GM19452 (cell line): Measurements from ENCODE around the gene ABO.
"Not testable (repeated sequence)": the region's sequence is repeated elsewhere in the genome, so short reads cannot be mapped to it uniquely, and the experiment has no call there.

Experiments
- ATAC-seq: cut with Tn5 transposase; IDR thresholded peaks from one replicate; pipeline ENCODE4 v1.9.1; 2021; ENCODE audit not compliant: unreplicated experiment

ABO gene

DNA sequence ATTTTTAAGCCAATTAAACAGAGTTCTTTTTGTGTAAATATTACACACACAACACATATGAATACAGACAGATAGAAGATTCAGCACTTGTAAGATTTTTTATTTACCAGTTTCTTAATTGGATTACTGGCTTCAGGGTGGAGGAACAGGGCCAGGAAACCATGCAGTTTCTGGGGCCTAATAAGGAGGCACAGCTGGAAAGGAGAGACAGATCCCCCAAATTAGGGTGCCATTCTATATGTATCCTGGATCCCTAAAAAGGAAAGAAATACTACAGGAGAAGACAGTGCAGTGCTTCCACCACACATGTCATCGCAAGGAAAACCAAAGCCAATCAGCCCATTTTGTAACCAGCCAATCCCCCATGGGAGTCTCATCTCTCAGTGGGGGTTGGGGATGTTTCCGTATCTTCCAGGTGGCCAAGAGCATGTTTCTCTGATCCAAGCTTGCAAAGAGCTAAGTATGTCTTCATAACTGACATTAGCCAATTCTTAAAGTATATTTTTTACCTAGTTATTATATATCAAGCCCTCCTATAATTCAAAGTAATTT, 15.8 kb upstream of the ABO start:
- no peak for ATAC-seq

DNA sequence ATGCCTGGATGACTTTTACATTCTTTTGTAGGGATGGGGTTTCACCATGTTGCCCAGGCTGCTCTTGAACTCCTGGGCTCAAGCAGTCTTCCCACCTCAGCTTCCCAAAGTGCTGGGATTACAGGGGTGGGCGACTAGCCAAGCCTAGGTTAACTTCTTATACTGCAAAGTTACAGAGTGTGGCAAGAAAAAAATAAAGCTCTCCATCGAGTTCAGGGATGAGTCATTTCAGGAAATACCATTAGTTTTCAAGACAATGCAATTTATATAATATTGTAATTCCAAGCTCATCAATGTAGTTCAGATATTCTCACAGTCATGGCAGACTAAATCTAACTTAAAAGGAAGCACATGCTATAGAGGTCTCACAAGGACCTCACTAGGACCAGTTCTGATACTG, 11.5 kb upstream of the ABO start:
- ATAC-seq, result no peak

DNA sequence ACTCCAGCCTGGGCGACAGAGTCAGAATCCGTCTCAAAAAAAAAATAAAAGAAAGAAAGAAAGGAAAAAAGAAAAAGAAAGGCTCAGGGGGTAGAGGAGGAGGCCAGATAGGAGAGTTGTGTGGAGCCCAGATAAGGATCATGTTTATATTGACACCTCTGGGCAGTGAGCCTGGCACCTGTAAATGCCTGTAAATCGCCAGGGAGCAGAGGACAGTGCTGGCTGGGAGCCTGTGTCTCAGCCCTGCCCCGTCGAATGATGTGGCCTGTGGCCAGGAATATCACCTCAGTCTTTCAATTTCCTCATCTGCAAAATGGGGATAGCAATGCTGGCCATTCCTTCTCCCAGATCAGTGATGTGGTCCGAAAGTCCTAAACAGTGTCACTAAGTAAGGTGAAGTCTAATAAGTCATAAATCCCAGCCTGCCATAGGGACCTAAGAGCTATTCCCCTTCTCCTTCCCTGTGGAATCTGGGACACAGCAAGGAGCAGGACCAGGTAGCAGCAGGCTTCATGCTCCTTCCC, 10.3 kb upstream of the ABO start:
- no peak for ATAC-seq

DNA sequence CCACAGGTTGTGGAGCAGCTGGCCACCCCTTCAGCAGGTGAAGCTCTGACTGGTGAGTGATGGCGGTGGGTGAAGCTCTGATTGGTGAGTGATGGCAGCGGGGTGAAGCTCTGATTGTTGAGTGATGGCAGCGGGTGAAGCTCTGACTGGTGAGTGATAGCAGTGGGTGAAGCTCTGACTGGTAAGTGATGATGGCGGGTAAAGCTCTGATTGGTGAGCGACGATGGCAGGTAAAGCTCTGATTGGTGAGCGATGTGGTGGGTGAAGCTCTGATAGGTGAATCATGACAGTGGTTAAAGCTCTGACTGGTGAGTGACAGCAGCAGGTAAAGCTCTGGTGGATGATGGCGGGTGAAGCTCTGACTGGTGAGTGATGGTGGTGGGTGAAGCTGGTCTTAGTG, 9.4 kb upstream of the ABO start:
- no peak for ATAC-seq

DNA sequence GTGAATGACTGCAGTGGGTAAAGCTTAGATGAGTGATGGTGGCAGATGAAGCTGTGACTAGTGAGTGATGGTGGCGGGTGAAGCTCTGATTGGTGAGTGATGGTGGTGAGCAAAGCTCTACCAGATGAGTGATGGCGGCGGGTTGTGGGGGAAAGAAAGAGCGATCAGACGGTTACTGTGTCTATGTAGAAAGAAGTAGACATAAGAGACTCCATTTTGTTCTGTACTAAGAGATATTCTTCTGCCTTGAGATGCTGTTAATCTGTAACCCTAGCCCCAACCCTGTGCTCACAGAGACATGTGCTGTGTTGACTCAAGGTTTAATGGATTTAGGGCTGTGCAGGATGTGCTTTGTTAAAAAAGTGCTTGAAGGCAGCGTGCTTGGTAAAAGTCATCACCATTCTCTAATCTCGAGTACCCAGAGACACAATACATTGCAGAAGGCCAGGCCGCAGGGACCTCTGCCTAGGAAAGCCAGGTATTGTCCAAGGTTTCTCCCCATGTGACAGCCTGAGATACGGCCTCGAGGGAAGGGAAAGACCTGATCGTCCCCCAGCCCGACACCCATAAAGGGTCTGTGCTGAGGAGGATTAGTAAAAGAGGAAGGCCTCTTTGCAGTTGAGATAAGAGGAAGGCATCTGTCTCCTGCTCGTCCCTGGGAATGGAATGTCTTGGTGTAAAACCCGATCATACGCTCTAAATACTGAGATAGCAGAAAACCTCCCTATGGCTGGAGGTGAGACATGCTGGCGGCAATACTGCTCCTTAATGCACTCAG, 8.4 kb upstream of the ABO start:
- not testable (repeated sequence) for ATAC-seq

DNA sequence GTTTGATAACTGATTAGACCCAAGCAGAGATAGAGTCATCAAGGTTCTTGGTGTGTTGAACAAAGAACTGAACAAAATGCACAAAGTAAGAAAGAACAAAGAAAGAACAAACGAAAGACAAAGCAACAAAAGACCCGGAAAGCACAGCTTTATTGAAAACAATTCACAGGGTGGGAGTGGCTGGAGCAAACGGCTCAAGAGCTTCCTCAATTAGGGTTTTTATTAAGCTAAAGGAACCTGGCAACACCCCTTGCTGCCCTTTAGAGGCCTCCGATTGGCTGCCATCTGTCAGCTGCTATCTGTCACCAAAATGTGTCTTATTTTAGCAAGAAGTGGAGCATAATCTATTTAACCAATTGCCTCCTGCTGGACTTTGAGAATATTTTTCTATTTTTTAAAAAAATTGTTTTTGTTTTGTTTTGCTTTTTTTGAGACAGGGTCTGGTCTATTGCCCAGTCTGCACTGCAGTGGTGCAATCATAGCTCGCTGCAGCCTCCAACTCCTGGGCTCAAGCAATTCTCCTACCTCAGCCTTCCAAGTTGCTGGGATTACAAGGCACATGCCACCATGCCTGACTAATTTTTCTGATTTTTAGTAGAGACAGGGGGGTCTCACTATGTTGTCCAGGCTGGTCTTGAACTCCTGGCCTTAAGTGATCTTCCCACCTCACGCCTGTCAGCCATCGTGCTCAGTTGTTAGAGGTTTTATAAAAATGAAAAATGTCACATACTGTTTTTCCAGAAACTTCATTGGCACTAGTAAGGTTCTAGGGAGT, 7.7 kb upstream of the ABO start:
- no peak for ATAC-seq

DNA sequence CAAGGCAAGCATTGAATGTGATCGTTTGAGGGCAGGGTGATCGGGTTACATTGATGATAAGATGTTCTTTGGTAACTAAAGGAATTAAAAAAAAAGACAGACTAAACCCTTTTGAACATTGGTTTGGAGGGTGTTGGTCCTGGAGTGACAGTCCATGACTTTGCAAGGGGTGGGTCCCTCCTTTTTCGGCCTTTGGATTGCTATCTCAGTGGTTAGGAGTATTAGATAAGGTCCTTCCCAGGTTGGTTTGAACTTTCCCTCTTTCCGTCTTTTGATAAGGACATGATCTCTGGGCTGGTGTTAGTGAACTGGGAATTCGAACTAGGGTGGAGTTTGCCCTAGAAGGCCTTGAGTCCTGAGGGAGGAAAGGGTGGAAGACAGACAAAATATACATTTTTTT, 5.4 kb upstream of the ABO start:
- no peak for ATAC-seq

DNA sequence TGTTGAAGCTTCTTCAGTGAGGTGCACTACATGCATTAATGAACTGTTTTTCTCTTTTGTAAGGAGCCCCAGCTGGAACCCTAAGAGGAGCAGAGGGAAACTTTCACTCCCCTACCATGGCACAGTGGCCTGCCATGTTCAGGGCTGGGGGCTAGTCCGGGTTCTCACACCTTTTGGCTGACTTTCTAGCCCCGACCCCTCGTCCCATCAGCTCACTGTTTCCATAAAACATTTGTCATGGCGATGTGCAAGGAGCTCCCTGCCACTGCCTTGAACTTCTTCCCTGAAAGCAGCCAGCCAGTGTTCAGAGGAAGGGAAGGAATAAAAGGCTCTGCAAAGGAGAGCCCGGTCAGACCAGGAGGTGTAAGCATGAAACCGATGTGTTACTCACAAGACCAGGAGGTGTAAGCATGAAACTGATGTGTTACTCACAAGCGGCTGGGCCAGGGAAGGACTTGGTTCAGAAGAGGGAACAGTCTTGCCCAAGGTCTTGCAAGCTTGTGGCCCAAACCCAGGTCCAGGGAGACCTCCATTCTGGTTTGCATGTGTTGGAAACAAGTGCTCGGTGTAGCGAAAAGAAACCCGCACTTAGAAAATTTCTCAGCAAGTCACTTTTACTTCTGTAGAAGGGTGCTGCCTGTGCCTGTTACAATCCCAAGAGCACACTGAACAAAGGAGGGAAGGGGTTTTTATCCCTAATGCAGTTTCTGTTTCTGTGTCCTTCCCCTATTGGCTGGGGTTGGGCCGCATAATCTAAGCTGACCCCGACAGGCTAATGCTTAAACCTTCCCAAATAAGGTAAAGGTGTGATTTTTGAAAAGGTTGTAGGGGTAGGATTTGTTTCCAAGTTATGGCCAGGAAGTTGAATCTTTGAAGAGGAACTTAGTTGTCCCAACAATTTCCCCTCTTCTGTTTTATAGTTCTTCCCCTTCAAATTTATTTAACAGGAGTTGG, 3.4 kb upstream of the ABO start:
- no peak for ATAC-seq

DNA sequence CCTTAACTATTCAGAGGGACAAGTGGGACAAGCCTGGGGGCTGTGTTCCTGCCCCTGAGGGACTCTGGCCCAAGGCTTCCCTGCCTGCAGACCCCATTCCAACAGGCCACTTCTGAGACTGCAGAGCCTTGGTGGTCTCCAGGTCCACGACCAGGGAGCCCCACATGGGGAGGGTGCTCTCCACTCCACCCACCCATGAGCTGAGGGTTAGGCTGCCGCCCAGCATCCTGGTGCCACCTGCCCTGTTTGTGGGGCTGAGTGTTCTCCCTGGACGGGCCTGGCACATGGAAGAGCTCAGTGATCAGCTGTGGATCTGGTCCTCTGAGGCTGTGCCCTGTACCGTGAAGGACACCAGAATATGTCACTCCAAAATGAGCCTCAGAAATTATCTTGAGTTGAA, 2.5 kb upstream of the ABO start:
- no peak for ATAC-seq

DNA sequence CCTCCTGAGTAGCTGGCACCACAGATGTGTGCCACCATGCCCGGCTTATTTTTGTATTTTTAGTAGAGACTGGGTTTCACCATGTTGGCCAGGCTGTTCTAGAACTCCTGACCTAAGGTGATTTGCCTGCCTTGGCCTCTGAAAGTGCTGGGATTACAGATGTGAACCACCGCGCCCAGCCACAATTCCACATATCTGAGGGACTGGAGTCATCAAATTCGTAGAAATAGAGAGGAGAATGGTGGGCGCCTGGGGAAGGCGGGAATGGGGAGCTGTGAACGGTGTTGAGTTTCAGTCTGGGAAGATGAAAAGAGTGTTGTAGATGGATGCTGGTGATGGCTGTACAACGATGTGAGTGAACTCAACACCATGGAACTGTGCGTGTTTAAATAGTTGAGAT, 1.9 kb upstream of the ABO start:
- ATAC-seq, result no peak

DNA sequence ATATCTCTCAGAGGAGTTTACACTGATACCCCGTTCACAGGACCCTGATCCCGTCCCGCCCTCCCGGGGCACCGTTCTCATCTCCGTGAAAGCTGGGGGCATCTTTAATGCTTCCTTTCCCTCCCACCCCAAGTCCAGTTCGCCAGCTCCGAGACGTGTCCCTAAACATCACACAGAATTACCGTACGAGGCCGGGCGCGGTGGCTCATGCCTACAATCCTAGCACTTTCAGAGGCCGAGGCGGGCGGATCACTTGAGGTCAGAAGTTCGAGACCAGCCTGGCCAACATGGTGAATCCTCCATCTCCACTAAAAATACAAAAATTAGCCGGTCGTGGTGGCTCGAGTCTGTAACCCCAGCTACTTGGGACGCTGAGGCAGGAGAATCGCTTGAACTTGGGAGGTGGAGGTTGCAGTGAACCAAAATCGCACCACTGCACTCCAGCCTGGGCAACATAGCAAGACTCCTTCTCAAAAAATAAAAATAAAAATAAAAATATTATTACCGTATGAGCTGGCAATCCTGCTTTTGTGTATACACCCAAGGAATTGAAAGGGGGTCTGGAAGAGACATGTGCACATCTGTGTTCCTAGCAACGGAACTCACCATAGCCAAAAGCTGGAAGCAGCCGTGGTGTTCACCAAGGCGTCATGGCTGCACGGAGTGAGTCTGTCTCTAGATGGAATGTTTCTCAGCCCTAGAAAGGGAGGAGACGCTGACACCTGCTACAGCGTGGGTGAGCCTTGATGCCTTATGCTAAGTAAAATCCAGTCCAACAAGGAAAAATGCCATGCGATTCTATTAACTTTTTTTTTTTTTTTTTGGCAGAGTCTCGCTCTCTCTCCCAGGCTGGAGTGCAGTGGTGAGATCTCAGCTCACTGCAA, 1.2 kb upstream of the ABO start:
- no peak for ATAC-seq

DNA sequence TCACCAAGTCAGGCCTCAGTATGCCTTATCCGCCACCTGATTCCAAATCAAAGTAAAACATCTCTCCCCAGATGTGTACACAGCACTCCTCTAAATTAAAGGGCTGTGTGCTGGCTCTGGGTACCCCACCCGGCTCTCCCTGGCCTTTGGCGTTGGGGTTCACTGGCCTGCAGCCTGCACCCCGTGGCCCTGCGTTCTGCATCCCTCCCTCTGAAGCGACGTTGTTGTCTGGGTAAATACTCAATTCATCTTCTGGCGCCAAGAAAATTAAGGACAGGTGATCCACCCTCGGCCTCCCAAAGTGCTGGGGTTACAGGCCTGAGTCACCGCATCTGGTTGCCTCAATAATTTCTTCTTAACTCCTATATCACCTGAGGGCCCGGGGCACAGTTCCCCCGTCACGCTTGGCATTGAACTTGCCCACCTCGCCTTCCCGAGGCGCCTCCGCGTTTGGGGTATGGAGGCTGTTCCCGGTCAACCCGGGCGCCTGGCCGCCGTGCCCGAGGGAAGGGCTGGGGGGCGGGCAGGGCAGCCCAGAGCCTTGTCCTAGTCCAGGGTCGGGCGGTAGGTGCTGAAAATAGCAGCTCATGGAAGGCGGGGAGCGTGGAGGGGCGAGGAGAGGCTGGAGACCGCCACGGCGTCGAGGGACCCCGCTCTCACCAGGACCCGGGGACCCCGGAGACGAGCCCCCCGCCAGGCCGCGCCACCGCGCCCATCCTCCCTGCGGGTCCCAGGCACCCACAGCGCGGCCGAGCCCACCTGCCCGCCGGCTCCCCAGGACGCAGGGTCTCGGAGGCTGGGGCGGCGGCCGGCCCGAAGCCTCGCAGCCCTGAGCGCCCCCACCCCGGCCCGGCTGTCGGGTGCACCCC, 531 bp downstream of the ABO start:
- ATAC-seq, result no peak

DNA sequence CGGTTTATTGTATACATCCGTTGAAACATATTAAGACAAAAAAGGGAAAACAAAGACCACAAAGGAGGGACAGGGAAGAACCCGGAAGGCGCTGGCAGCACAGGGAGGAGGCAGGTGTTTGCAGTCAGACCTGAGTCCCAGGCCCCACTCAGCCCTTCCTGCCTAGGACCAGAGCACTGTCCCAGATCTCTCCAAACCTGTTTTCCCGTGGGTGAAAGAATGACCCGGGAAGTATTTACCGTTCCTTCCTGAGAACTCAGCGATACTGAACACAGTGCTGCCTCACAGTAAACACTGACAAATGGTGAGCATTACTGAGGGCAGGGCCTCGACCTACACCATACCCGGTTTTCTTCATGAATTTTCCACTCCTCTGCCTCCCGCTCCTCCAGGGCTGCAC, 1.2 kb downstream of the ABO start:
- ATAC-seq, result no peak

DNA sequence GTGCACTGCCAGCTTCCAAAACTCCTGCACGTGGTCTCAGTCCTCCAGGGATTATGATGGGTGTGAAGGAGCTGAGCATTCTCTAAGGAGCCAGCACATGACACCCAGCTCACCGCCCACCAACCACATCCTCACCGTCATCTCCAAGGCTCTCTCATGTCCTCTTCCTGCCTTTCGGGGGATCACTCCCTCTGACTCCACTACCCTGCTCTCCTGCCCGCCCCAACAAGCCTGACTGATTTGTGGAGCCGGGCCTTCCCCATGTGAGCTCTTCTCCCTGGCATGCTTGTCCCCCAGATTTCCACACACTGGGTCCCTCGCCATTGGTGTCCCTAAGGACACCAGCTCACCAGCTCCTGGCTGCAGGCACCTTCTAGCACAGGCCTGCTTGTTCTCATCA, 1.9 kb downstream of the ABO start:
- ATAC-seq, result no peak

DNA sequence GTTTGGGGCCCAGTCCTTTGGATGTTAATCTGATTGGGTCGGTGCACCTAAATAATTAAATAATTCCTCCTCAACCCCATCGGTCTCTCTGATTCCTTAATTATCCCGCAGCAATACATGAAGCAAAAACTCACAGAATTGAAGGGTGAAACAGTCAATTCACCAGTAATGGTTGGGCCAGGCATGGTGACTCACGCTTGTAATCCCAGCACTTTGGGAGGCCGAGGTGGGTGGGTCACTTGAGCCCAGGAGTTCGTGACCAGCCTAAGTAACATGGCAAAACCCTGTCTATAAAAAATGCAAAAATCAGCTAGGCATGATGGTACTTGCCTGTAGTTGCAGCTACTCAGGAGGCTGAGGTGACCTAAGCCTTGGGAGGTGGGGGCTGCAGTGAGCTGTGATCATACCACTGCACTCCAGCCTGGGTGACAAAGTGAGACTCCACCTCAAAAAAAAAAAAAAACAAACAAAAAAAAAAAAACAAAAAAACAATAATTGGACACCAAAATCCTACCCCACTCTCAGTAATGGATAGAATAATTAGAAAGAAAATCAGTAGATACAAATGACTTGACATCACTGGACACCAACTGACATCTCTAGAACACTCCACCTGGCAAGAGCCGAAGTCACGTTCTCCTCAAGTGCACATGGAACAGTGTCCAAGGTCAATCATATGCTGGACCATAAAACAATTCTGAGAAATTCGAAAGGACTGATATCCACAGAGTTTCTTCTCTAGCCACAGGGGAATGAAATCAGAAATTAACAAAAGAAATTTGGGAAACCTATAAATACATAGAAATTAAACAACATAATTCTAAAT, 5.3 kb downstream of the ABO start:
- no peak for ATAC-seq

DNA sequence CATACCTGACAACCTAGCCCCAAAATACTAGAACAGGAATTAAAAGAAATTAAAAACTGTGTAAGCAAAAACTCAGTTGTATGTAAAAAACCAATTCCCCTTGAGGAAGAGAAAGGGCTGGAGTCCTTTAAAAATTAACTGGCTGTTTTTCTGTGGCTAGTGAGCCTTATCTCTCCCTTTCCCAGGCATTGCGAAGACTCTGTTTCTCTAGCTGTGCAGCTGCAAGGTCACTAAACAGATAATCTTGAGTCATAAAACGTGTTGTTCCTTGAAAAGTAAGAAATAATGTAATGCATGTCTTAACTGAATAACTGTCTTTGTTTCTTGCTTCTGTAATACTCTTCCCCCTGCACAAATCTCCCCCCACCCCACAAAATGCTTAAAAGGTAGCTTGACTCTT, 5.9 kb downstream of the ABO start:
- ATAC-seq, result not testable (repeated sequence)

DNA sequence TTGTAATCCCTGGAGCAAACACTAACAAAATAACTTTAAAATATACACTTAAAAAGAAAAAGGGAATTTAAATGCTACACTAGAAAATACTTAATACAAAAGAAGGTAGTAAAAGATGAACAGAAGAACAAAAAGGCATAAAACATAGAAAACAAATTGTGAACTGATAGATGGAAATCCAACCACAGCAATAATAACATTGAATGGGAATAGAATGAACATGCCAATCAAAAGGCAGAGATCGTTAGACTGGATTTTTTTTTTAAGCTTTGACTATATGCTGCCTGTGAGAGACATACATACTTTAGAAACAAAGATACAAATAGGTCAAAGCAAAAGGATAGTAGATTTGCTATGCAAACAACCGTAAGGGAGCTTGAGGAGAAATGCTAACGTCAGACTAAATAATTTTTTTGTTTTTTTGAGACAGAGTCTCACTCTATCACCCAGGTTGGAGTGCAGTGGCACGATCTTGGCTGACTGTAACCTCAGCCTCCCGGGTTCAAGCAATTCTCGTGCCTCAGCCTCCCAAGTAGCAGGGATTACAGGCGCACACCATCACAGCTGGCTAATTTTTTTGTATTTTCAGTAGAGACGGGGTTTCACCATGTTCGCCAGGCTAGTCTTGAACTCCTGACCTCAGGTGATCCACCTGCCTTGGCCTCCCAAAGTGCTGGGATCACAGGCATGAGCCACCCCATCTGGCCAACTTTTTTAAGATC, 6.5 kb downstream of the ABO start:
- ATAC-seq, result no peak
